ENCODE measurements around the gene TIMM10B.

GRCh38 chr11:6481924-6482275, 599 bp downstream of the TIMM10B start:
- TF ChIP-seq CTCF (IDR thresholded peaks at IDR 0.05; ENCODE audit: poor library complexity) (no peak), EZH2 (IDR thresholded peaks at IDR 0.05; ENCODE audit: borderline replicate concordance) (no peak), EZH2phosphoT487 (IDR thresholded peaks at IDR 0.05; ENCODE audit: low read depth, severe bottlenecking, unreplicated experiment) (no peak)

Data from hepatocyte (in vitro differentiated cells).